Effector memory CD8-positive, alpha-beta T cell (primary cell): ENCODE data around the gene IRF8.
A peak's percentile ranks its signal among the peaks of the same experiment; 100 is the strongest.

Experiments used
- ATAC-seq: fragments of 150-1000 bp; cut with Tn5 transposase; replicated peaks from 2 replicates; pipeline ENCODE4 v1.10.0; 2021; ENCODE audit warnings: mild to moderate bottlenecking, moderate library complexity
- DNase-seq, 3 experiments: peaks; one replicate each; pipeline ENCODE4 v3.0.0; 2021
- H3K27ac Mint-ChIP-seq, 2 donors: one replicate each; pipeline ENCODE4 v1.8.0; 2022; ENCODE audit warnings: mild to moderate bottlenecking in 2 of 2, mixed read lengths in 2 of 2, moderate library complexity in 2 of 2
- H3K27me3 Mint-ChIP-seq, 2 donors: one replicate each; pipeline ENCODE4 v1.8.0; 2022; ENCODE audit warnings: mixed read lengths in 2 of 2
- H3K36me3 Mint-ChIP-seq: one replicate; pipeline ENCODE4 v1.8.0; 2022; ENCODE audit warnings: mild to moderate bottlenecking, moderate library complexity, mixed read lengths; ENCODE audit not compliant: insufficient read depth
- H3K4me1 Mint-ChIP-seq, 2 donors: one replicate each; pipeline ENCODE4 v1.8.0; 2022; ENCODE audit warnings: low read depth in 2 of 2, mixed read lengths in 2 of 2
- H3K4me3 Mint-ChIP-seq, 2 donors: one replicate each; pipeline ENCODE4 v1.8.0; 2022; ENCODE audit warnings: mild to moderate bottlenecking in 2 of 2, mixed read lengths in 2 of 2, moderate library complexity in 2 of 2
- H3K9me3 Mint-ChIP-seq, 2 donors: one replicate each; pipeline ENCODE4 v1.8.0; 2022; ENCODE audit warnings: mixed read lengths in 2 of 2

Gene IRF8

GRCh38 chr16:85946541-85947124 lies 47.7 kb downstream of the IRF8 start:
- Mint-ChIP-seq H3K9me3 (no peaks in the 10 kb centered on the region), H3K4me1 (peaks cover 11 to 22% of the 10 kb centered on the region in 2 donors), H3K4me3 (peak overlapping the region in 1 of 2 donors; percentile 79), H3K36me3 (no peaks in the 10 kb centered on the region), H3K27ac (peak overlapping the region in 1 of 2 donors; percentile 86), H3K27me3 (peaks cover 5 to 18% of the 10 kb centered on the region in 2 donors)
- DNase-seq, result no peak
- ATAC-seq, result no peak

DNA sequence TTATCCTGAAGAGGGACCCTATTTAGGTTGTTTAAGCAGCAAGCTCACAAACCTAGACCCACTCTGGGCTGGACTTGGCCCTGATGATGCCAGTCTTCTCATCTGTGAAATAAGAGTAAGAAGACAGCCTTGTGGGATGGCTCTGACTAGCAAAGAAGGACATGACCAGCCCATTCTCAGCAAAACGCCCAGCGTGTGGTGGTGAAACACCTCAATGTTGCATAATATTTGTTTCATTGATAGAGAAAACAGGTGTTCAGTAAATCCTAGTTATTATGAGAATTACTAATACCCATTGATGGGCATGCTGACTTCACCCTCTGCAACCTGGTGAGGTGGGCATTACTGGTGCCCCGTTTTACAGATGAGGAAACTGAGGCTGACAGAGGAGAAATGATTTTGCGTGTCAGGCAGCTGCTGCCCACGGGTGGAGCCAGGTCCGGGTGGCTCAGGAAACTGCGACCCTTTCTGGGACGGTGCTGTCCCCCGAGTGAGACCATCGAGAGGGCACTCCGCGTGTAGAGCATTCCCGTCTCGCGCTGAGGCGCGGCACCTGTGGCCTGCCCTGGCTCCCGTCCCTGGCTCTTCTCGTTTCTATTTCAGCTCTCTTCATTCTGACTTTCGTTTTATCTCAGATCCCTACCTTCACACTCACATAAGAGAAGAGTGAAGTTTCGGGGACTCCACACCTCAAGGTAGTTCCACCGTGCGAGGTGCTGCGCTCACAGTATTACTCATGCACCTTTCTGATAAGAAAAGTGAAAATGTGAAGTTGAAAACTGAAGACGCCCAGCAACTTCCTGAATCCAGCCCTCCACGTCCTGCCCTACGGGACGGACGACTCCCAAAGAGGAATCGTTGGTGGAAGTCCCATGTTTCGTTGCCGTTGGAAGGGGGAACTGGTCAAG lies 48.5 kb downstream of the IRF8 start:
- no peaks in the 10 kb centered on the region for H3K36me3 Mint-ChIP-seq
- H3K27ac Mint-ChIP-seq, result peak overlapping the region; percentile 77 to 86
- H3K4me3 Mint-ChIP-seq, result peak overlapping the region; percentile 79 to 89
- H3K9me3 Mint-ChIP-seq, result no peaks in the 10 kb centered on the region
- DNase-seq (peak; percentile 8 to 21 (median 16)), ATAC-seq (peak; percentile 92)
- H3K4me1 Mint-ChIP-seq, result peaks cover 11 to 22% of the 10 kb centered on the region in 2 donors
- peaks cover 5 to 18% of the 10 kb centered on the region in 2 donors for H3K27me3 Mint-ChIP-seq

- Mint-ChIP-seq H3K9me3 (no peaks in the 10 kb centered on the region), H3K27ac (peak overlapping the region; percentile 77 to 86), H3K4me1 (peaks cover 11 to 22% of the 10 kb centered on the region in 2 donors), H3K4me3 (peak overlapping the region; percentile 79 to 89), H3K27me3 (peaks cover 5 to 18% of the 10 kb centered on the region in 2 donors), H3K36me3 (no peaks in the 10 kb centered on the region)
- no peak for ATAC-seq
- DNase-seq, result no peak
These were observed 49.2 kb downstream of the IRF8 start for GRCh38 chr16:85948138-85948509.

- DNase-seq, result no peak
- H3K27ac Mint-ChIP-seq, result peak overlapping the region; percentile 77 to 86
- peaks cover 5 to 18% of the 10 kb centered on the region in 2 donors for H3K27me3 Mint-ChIP-seq
- H3K9me3 Mint-ChIP-seq, result no peaks in the 10 kb centered on the region
- no peaks in the 10 kb centered on the region for H3K36me3 Mint-ChIP-seq
- ATAC-seq, result no peak
- H3K4me3 Mint-ChIP-seq, result peak overlapping the region; percentile 55 to 79
- peaks cover 15 to 22% of the 10 kb centered on the region in 2 donors for H3K4me1 Mint-ChIP-seq
These were observed 49.8 kb downstream of the IRF8 start for GRCh38 chr16:85948616-85949265.

GRCh38 chr16:85950136-85950918 lies 51.4 kb downstream of the IRF8 start:
- no peak overlapping the region for H3K4me3 Mint-ChIP-seq
- H3K36me3 Mint-ChIP-seq, result no peaks in the 10 kb centered on the region
- H3K27ac Mint-ChIP-seq, result no peak overlapping the region
- no peak for DNase-seq
- ATAC-seq, result no peak
- H3K27me3 Mint-ChIP-seq, result peaks cover 5 to 18% of the 10 kb centered on the region in 2 donors
- peaks cover 10 to 20% of the 10 kb centered on the region in 2 donors for H3K4me1 Mint-ChIP-seq
- no peaks in the 10 kb centered on the region for H3K9me3 Mint-ChIP-seq

DNA sequence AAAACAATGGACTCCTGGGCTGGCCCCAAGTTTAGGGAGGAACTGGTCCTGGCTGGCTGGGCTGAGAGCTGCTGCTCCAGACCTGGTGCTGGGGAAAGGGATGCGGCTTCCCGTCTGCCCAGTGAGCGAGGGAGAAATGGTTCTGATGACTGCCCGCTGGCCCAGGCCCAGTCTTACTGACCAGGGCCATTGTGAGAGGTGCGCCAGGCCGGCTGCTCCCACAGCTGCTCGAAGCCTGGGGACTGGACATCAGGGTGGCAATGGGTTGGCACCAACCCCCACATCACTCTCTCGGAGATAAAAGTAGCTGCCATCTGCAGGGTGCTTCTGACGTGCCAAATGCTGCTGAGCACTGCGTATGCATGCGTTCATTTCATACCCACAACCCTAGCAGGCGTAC lies 53.2 kb downstream of the IRF8 start:
- no peak for DNase-seq
- peaks cover 0 to 12% of the 10 kb centered on the region in 2 donors for H3K27me3 Mint-ChIP-seq
- peaks cover 12 to 14% of the 10 kb centered on the region in 2 donors for H3K4me1 Mint-ChIP-seq
- H3K36me3 Mint-ChIP-seq, result peaks cover 5% of the 10 kb centered on the region
- no peak overlapping the region for H3K27ac Mint-ChIP-seq
- no peak for ATAC-seq
- H3K9me3 Mint-ChIP-seq, result no peaks in the 10 kb centered on the region
- H3K4me3 Mint-ChIP-seq, result no peak overlapping the region

- H3K9me3 Mint-ChIP-seq, result no peaks in the 10 kb centered on the region
- DNase-seq (no peak), ATAC-seq (no peak)
- no peak overlapping the region for H3K4me3 Mint-ChIP-seq
- H3K36me3 Mint-ChIP-seq, result peaks cover 5% of the 10 kb centered on the region
- H3K27ac Mint-ChIP-seq, result no peak overlapping the region
- H3K27me3 Mint-ChIP-seq, result peaks cover 0 to 10% of the 10 kb centered on the region in 2 donors
- peaks cover 8 to 9% of the 10 kb centered on the region in 2 donors for H3K4me1 Mint-ChIP-seq
These were observed 53.8 kb downstream of the IRF8 start for GRCh38 chr16:85952811-85953210.

DNA sequence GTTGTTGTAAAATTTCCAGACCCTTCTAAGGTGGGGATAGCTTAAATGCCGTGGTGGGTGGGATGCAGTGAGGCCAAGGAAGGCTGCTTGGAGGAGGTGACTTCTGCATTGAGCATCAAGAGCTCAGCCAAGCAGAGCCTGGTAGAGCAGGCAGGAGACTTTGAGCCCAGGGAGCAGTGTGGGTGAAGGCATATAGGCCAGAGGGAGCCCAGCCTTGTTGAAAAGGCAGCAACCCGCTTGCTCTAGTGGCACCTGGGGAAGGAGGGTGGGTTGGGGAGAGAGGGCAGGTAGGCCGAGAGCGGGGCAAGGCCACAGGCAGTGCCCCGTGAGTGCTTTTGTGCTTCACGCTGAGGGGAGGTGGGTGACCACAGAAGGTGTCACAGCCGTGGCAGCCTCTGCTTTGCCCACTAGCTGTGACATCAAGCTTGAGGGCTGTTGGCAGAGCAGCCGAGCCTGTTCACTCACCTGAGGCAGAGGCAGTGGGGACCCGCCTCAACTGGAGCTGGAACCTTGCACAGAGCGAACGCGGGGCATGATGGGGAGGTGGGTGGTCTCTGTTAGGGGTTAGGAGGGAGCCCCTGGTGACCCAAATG lies 56.1 kb downstream of the IRF8 start:
- Mint-ChIP-seq H3K27me3 (peaks cover 0 to 10% of the 10 kb centered on the region in 2 donors), H3K4me3 (no peak overlapping the region), H3K4me1 (peaks cover 6 to 8% of the 10 kb centered on the region in 2 donors), H3K36me3 (peaks cover 5% of the 10 kb centered on the region), H3K9me3 (no peaks in the 10 kb centered on the region), H3K27ac (no peak overlapping the region)
- DNase-seq, result no peak
- ATAC-seq, result no peak

GRCh38 chr16:85955566-85955965 lies 56.6 kb downstream of the IRF8 start:
- H3K4me1 Mint-ChIP-seq, result peaks cover 5 to 8% of the 10 kb centered on the region in 2 donors
- H3K27me3 Mint-ChIP-seq, result peaks cover 0 to 10% of the 10 kb centered on the region in 2 donors
- no peak overlapping the region for H3K27ac Mint-ChIP-seq
- no peak overlapping the region for H3K4me3 Mint-ChIP-seq
- no peaks in the 10 kb centered on the region for H3K9me3 Mint-ChIP-seq
- no peak for ATAC-seq
- H3K36me3 Mint-ChIP-seq, result peaks cover 5% of the 10 kb centered on the region
- no peak for DNase-seq

DNA sequence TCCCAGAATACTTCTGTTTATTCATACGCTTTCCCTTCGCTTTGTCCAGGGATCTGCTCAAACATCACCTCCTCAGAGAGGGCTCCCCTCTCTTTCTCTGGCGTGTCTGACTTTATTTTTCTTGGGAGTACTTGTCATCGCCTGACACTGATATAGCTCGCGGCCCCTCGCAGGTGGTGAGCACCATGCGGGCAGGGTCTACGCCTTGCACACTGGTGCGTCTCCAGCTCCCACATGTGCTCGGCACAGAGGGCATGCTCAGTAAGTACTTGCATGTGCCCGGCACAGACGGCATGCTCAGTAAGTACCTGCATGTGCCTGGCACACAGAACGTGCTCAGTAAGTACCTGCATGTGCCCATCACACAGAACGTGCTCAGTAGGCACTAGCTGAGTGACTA lies 57.5 kb downstream of the IRF8 start:
- Mint-ChIP-seq H3K4me1 (peaks cover 5 to 8% of the 10 kb centered on the region in 2 donors), H3K4me3 (no peak overlapping the region), H3K27me3 (peaks cover 0 to 10% of the 10 kb centered on the region in 2 donors), H3K9me3 (no peaks in the 10 kb centered on the region), H3K27ac (no peak overlapping the region), H3K36me3 (peaks cover 5% of the 10 kb centered on the region)
- DNase-seq, result no peak
- no peak for ATAC-seq

- peaks cover 5% of the 10 kb centered on the region for H3K36me3 Mint-ChIP-seq
- DNase-seq, result no peak
- H3K27ac Mint-ChIP-seq, result no peak overlapping the region
- H3K9me3 Mint-ChIP-seq, result no peaks in the 10 kb centered on the region
- H3K4me1 Mint-ChIP-seq, result peaks cover 4 to 5% of the 10 kb centered on the region in 2 donors
- no peak overlapping the region for H3K4me3 Mint-ChIP-seq
- ATAC-seq, result no peak
- peaks cover 0 to 10% of the 10 kb centered on the region in 2 donors for H3K27me3 Mint-ChIP-seq
These were observed 59.8 kb downstream of the IRF8 start for GRCh38 chr16:85958731-85959130.

DNA sequence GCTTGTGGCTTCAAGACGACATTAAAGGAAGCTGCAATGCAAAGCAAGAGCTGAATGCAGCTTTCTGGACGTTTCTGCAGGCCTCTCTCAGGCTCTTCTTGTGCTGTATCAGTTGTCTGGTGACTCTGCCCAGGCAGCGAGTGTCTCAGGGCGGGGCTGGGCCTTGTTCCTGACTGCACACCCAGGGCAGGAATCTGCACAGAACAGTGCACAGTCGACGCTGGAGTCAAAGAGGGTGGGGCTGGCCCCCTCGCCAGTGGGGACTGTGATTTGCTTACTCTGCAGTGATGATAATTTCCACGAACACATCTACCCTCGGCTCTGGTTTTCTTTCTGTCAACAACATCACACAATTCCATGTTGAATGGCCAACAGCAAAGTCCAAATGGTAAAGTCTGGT lies 60.7 kb downstream of the IRF8 start:
- DNase-seq (no peak), ATAC-seq (no peak)
- H3K36me3 Mint-ChIP-seq, result peaks cover 5% of the 10 kb centered on the region
- no peak overlapping the region for H3K4me3 Mint-ChIP-seq
- H3K9me3 Mint-ChIP-seq, result no peaks in the 10 kb centered on the region
- H3K4me1 Mint-ChIP-seq, result peaks cover 3 to 5% of the 10 kb centered on the region in 2 donors
- no peak overlapping the region for H3K27ac Mint-ChIP-seq
- H3K27me3 Mint-ChIP-seq, result peaks cover 0 to 10% of the 10 kb centered on the region in 2 donors
